Kidney epithelial cell (primary cell): Measurements from ENCODE around the gene SEPTIN11. TPM values are rescaled to one million over a fixed set of nuclear protein-coding genes. Genes with fewer than 3 reads are reported as not detected.

ENCODE experiments used
- DNase-seq: peaks from one replicate; pipeline ENCODE4 v3.0.0-alpha.2; 2010; ENCODE audit warnings: low read depth
- H3K27me3 ChIP-seq: 2 replicates; pipeline ENCODE4 v1.6.0; 2011; ENCODE audit warnings: low read length; ENCODE audit not compliant: control insufficient read depth, insufficient read depth
- H3K36me3 ChIP-seq: 2 replicates; pipeline ENCODE4 v1.5.1; 2011; ENCODE audit warnings: low read length; ENCODE audit not compliant: control insufficient read depth, insufficient read depth
- H3K4me3 ChIP-seq: 2 replicates; pipeline ENCODE4 v1.5.1; 2011; ENCODE audit warnings: low read depth, mild to moderate bottlenecking, control low read depth, low read length
- CTCF ChIP-seq: IDR thresholded peaks from 2 replicates; pipeline ENCODE4 v1.5.1; 2011; ENCODE audit warnings: mild to moderate bottlenecking, moderate library complexity, low read length, control low read depth, inconsistent platforms; ENCODE audit not compliant: insufficient read depth, poor library complexity, severe bottlenecking
- total RNA-seq: library from RNA; depleted of rRNA; stranded (reverse); fragments of >200 nt; gene quantifications from 2 replicates; pipeline ENCODE4 v1.2.3, GENCODE V29; 2015

The SEPTIN11 gene
- total RNA-seq, 1 donor from 2014 or later, result 135 TPM

- peak; percentile 12 for TF ChIP-seq CTCF
- Histone ChIP-seq H3K36me3 (no peaks in the 10 kb centered on the region), H3K4me3 (peak overlapping the region; percentile 64), H3K27me3 (no peaks in the 10 kb centered on the region)
- no peak for DNase-seq
Observed at GRCh38 chr4:76948443-76949275, 893 bp upstream of the SEPTIN11 start.

DNA sequence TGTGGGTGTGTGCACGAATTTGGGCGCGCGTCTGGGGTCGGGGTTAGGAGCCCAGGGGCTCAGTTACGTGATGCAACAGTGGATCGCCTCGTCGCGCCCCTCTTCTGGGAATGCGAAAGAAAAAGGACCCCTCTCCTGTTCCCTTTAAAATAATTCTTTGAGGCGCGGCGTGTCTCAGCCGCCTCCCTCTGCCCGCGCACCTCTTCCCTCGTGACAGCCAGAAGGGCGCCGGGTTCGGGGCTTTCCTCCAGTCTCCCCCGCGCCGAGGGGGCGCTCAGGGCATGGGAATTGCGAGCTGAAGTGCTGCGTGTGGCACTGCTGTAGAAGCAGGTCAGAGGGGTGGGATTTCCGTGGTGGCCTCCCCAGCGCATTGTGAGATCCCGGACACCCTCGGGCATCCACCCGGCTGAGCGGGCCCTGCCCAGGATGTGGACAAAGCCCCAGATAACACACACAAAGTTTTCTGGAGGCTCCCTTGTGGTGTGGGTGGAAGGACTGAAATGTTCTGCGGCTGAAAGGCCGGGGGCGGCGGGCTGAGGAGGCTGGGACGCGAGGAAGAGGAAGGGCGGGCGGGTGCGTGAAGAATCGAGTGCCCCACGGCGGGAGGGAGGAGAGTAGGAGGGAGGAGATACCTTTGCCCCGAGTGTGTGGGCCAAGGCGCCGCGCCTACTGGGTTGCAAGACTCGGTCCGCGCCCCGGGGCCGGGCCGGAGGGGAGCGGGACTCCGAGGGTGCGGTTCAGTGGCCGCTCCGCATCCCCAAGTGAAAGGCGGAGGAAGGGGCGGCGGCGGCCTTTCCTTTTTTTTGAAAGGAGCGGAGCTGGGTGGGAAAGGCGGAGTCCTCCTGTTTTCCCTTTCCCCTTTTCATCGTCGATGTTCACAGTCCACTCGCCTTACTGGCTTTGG is 752 bp downstream of the SEPTIN11 start:
- Histone ChIP-seq H3K36me3 (no peaks in the 10 kb centered on the region), H3K27me3 (no peaks in the 10 kb centered on the region), H3K4me3 (peak overlapping the region; percentile 64)
- peak; percentile 12 for TF ChIP-seq CTCF
- no peak for DNase-seq

DNA sequence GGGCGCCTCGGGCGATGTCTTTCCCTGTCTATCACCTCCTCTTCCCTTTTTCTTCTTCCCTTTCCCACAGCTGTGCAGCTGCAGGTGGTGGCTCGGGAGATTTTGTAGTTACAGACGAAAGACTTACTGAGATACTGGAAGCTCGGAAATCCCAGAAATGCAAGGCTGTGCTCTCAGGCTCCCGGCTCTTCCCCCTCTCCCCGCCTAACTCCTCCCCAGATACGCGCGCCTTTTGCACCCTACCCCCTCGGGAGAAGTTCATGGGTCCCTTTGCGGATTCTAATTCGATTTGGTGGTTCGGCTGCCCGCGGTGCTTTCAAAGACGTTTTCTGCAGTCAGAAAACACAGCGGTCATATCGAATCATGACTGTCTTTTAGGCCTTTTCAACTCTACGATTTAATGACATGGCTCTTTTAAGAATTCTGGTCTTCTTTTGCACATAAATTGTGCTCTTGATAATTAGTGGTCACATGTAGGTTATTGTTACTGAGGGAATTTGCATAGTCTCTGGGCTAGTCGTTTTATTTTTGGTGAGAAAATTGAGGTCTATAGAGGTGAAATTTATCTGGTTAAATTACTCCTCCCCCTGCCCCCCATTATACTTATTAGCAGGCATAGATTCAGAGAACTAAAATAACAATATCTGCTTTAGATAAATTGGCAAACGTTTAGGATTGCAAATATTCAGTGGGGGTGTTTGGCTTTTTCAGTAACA is 1.6 kb downstream of the SEPTIN11 start:
- Histone ChIP-seq H3K27me3 (no peaks in the 10 kb centered on the region), H3K4me3 (peak overlapping the region; percentile 64), H3K36me3 (no peaks in the 10 kb centered on the region)
- no peak for TF ChIP-seq CTCF
- DNase-seq, result no peak

- DNase-seq, result no peak
- H3K4me3 ChIP-seq, result peak overlapping the region; percentile 64
- no peaks in the 10 kb centered on the region for H3K36me3 ChIP-seq
- TF ChIP-seq CTCF, result no peak
- no peaks in the 10 kb centered on the region for H3K27me3 ChIP-seq
Observed at GRCh38 chr4:76951672-76952010, 2.1 kb downstream of the SEPTIN11 start.

DNA sequence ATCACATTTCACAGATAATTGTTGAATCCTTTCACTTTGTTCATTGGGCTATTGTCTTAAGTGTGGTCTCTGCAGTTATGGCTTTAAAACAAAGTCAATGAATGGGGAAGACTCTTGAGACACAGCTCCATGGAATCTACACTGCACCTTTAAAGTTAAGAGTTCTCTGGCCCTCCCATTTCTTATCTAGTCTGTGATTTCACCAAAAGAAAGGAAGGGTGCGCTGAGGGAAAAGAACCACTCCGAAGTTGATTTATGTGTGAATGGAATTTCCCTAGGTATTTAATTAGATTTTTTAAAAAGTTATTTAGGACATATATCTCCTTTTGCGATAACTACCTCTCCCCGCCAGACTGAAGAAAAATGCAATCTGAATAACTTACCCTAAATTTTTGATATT is 2.5 kb downstream of the SEPTIN11 start:
- DNase-seq, result no peak
- TF ChIP-seq CTCF, result no peak

More for the DNA sequence above, 2.5 kb downstream of the SEPTIN11 start:
- no peak overlapping the region for H3K4me3 ChIP-seq
- no peaks in the 10 kb centered on the region for H3K27me3 ChIP-seq
- no peaks in the 10 kb centered on the region for H3K36me3 ChIP-seq
